Stimulated activated CD8-positive, alpha-beta memory T cell treated with anti-CD3 and anti-CD28 coated beads, Interleukin-12 subunit alpha, Interleukin-12 subunit beta, amount 100 ng/mL, for 4 hours (primary cell): ENCODE data around the gene GNAZ.

Source experiments
- DNase-seq: peaks from one replicate; pipeline ENCODE4 v3.0.0-alpha.2; 2020; ENCODE audit warnings: low read depth

GNAZ gene

GRCh38 chr22:23107487-23108248, 37.3 kb downstream of the GNAZ start:
- DNase-seq = no peak

- no peak for DNase-seq
Observed at GRCh38 chr22:23108249-23109078, 38.1 kb downstream of the GNAZ start.

GRCh38 chr22:23109079-23109347, 38.7 kb downstream of the GNAZ start:
- no peak for DNase-seq

- DNase-seq = no peak
Observed at GRCh38 chr22:23109441-23109978, 39.2 kb downstream of the GNAZ start.

- no peak for DNase-seq
Observed at GRCh38 chr22:23110190-23110921, 40.0 kb downstream of the GNAZ start.

- DNase-seq = no peak
Observed at GRCh38 chr22:23110922-23111527, 40.7 kb downstream of the GNAZ start.

- DNase-seq = no peak
Observed at GRCh38 chr22:23112472-23113012, 42.2 kb downstream of the GNAZ start.

GRCh38 chr22:23113067-23113846, 42.9 kb downstream of the GNAZ start:
- no peak for DNase-seq

GRCh38 chr22:23113847-23114720, 43.8 kb downstream of the GNAZ start:
- DNase-seq = no peak

GRCh38 chr22:23114721-23115020, 44.4 kb downstream of the GNAZ start:
- no peak for DNase-seq

- no peak for DNase-seq
Observed at GRCh38 chr22:23115369-23115768, 45.0 kb downstream of the GNAZ start.

GRCh38 chr22:23115825-23116494, 45.6 kb downstream of the GNAZ start:
- no peak for DNase-seq

GRCh38 chr22:23116506-23117263, 46.4 kb downstream of the GNAZ start:
- DNase-seq = no peak

GRCh38 chr22:23117275-23117674, 47.0 kb downstream of the GNAZ start:
- no peak for DNase-seq

- no peak for DNase-seq
Observed at GRCh38 chr22:23117891-23118646, 47.8 kb downstream of the GNAZ start.

- no peak for DNase-seq
Observed at GRCh38 chr22:23118647-23119493, 48.6 kb downstream of the GNAZ start.
